Endodermal cell (in vitro differentiated cells): ENCODE data around the gene RRP9. TPM values are rescaled to one million over a fixed set of nuclear protein-coding genes. Genes with fewer than 3 reads are reported as not detected.

Source experiments
- DNase-seq: peaks from one replicate; pipeline ENCODE4 v3.0.0-alpha.2; 2017
- H3K27ac ChIP-seq: 2 replicates; pipeline ENCODE4 v1.5.1; 2013; ENCODE audit warnings: mild to moderate bottlenecking, low read depth, low read length, moderate library complexity
- H3K27me3 ChIP-seq: 2 replicates; pipeline ENCODE4 v1.6.1; 2013; ENCODE audit warnings: mild to moderate bottlenecking, low read length, moderate library complexity; ENCODE audit not compliant: insufficient read depth, control insufficient read depth, poor library complexity, severe bottlenecking
- H3K36me3 ChIP-seq: 2 replicates; pipeline ENCODE4 v1.7.0; 2013; ENCODE audit warnings: mild to moderate bottlenecking, low read length, moderate library complexity; ENCODE audit not compliant: control insufficient read depth, insufficient read depth
- H3K4me1 ChIP-seq: one replicate; pipeline ENCODE4 v1.7.0; 2013; ENCODE audit warnings: low read length; ENCODE audit not compliant: control insufficient read depth, insufficient read depth
- H3K4me3 ChIP-seq: 2 replicates; pipeline ENCODE4 v1.5.1; 2013; ENCODE audit warnings: mild to moderate bottlenecking, low read length, moderate library complexity
- H3K9ac ChIP-seq: 2 replicates; pipeline ENCODE4 v1.6.1; 2013; ENCODE audit warnings: mild to moderate bottlenecking, low read length, moderate library complexity; ENCODE audit not compliant: poor library complexity, severe bottlenecking; ENCODE audit errors: extremely low read depth
- H3K9me3 ChIP-seq: 2 replicates; pipeline ENCODE4 v1.6.1; 2013; ENCODE audit warnings: mild to moderate bottlenecking, low read length, moderate library complexity; ENCODE audit not compliant: control insufficient read depth
- H3K27ac Mint-ChIP-seq: 2 replicates; pipeline ENCODE4 v1.8.0; 2020; ENCODE audit warnings: mixed read lengths
- H3K27me3 Mint-ChIP-seq: 2 replicates; pipeline ENCODE4 v1.8.0; 2021; ENCODE audit warnings: mild to moderate bottlenecking, mixed read lengths; ENCODE audit not compliant: insufficient read depth
- H3K36me3 Mint-ChIP-seq: 2 replicates; pipeline ENCODE4 v1.8.0; 2020; ENCODE audit warnings: low read depth, mixed read lengths
- H3K4me1 Mint-ChIP-seq: 2 replicates; pipeline ENCODE4 v1.8.0; 2020; ENCODE audit warnings: mixed read lengths
- H3K4me3 Mint-ChIP-seq: 2 replicates; pipeline ENCODE4 v1.8.0; 2020; ENCODE audit warnings: mild to moderate bottlenecking, moderate library complexity, mixed read lengths
- H3K9me3 Mint-ChIP-seq: 2 replicates; pipeline ENCODE4 v1.8.0; 2020; ENCODE audit warnings: mild to moderate bottlenecking, mixed read lengths
- WGBS, 2 experiments: methylation state at CpG; one replicate each; pipeline versions ENCODE4 v1.1.5 to v1.1.7; 2013; ENCODE audit warnings: missing lambda C conversion rate in 2 of 2, mixed read lengths in 1 of 2; ENCODE audit not compliant: insufficient coverage in 1 of 2, insufficient read length in 1 of 2; 5-methylcytosine and 5-hydroxymethylcytosine counted together
- total RNA-seq, 2 donors: library from RNA; stranded (reverse); fragmentation: NEBNext Ultra II Directional in 1 of 2; extraction: Animal tissue kit (Norgen Biotek cat#: 25700) in 1 of 2; gene quantifications; 2 replicates in 1 of 2; 3 replicates in 1 of 2; pipeline ENCODE4 v1.2.1, GENCODE V29; 2021
- TF ChIP-seq, protein P1 (sequence below): fragments of 200-600 bp; sonication (generic); conservative IDR thresholded peaks from 2 replicates; pipeline ENCODE4 v1.5.0; 2021; ENCODE audit warnings: antibody characterized with exemption, mild to moderate bottlenecking

The RRP9 gene
- total RNA-seq, 2 donors from 2014 or later: 38.6 to 89.3 TPM

DNA sequence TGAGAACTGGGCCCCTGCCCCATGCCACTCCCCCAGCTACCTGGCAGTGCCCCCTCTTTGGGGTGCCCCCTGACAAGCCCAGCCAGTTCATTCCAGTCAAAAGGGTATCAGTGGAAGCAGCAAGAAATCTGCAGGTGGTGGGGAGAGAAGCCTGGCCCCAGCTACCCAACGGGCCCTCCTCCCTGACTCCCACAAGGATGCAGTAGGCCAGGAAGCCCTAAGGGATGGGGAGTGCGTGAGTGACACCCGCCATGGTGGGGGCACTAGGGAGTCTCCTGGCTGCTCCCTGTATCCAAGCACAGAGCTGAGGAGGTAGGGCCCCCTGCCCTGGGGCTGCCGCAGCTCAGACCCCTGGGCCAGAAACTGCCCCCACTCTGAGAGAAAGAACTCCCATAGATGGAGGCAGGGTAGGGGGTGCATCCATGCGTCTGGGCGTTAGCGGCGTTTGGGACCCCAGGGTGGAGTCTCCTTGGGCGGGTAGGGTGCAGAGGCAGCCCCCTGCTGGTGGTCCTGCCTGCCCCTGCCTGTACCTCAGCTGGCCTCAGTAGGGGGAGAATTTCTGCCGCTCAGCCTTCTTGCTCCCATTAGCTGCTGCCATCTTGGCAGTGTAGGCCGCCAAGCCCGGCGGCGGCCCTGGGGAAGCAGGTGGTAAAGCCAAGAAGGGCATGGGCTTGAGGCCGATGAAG lies 16.0 kb upstream of the RRP9 start:
- Histone ChIP-seq H3K9ac (no peak overlapping the region), H3K27me3 (peaks cover 24% of the 10 kb centered on the region), H3K9me3 (no peaks in the 10 kb centered on the region), H3K27ac (no peak overlapping the region), H3K4me3 (no peak overlapping the region), H3K36me3 (peaks cover 51% of the 10 kb centered on the region), H3K4me1 (peaks cover 7% of the 10 kb centered on the region)
- Mint-ChIP-seq H3K9me3 (no peaks in the 10 kb centered on the region), H3K4me3 (no peak overlapping the region), H3K27me3 (peaks cover 34% of the 10 kb centered on the region), H3K27ac (no peak overlapping the region), H3K4me1 (peaks cover 9% of the 10 kb centered on the region), H3K36me3 (peaks cover 13% of the 10 kb centered on the region)
- DNase-seq: no peak
- 92 to 94% methylated on average over 11 to 15 of the region's 15 CpGs for WGBS, 2 experiments
- TF ChIP-seq, protein P1, sequence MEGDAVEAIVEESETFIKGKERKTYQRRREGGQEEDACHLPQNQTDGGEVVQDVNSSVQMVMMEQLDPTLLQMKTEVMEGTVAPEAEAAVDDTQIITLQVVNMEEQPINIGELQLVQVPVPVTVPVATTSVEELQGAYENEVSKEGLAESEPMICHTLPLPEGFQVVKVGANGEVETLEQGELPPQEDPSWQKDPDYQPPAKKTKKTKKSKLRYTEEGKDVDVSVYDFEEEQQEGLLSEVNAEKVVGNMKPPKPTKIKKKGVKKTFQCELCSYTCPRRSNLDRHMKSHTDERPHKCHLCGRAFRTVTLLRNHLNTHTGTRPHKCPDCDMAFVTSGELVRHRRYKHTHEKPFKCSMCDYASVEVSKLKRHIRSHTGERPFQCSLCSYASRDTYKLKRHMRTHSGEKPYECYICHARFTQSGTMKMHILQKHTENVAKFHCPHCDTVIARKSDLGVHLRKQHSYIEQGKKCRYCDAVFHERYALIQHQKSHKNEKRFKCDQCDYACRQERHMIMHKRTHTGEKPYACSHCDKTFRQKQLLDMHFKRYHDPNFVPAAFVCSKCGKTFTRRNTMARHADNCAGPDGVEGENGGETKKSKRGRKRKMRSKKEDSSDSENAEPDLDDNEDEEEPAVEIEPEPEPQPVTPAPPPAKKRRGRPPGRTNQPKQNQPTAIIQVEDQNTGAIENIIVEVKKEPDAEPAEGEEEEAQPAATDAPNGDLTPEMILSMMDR: peak; percentile 34

GRCh38 chr3:51955893-51956770 lies 14.4 kb upstream of the RRP9 start:
- no peak overlapping the region for H3K4me3 ChIP-seq
- Mint-ChIP-seq H3K27me3 (peaks cover 47% of the 10 kb centered on the region), H3K36me3 (peaks cover 13% of the 10 kb centered on the region), H3K9me3 (no peaks in the 10 kb centered on the region), H3K27ac (no peak overlapping the region), H3K4me1 (peaks cover 2% of the 10 kb centered on the region), H3K4me3 (peak overlapping the region; percentile 40)
- peak; percentile 91 for DNase-seq
- no peak overlapping the region for H3K9ac ChIP-seq
- no peak overlapping the region for H3K27ac ChIP-seq
- 18 to 22% methylated on average over 52 to 97 of the region's 97 CpGs for WGBS, 2 experiments
- peaks cover 27% of the 10 kb centered on the region for H3K27me3 ChIP-seq
- TF ChIP-seq, protein P1: peak; percentile 78
- H3K36me3 ChIP-seq: peaks cover 42% of the 10 kb centered on the region
- no peaks in the 10 kb centered on the region for H3K9me3 ChIP-seq
- no peaks in the 10 kb centered on the region for H3K4me1 ChIP-seq

DNA sequence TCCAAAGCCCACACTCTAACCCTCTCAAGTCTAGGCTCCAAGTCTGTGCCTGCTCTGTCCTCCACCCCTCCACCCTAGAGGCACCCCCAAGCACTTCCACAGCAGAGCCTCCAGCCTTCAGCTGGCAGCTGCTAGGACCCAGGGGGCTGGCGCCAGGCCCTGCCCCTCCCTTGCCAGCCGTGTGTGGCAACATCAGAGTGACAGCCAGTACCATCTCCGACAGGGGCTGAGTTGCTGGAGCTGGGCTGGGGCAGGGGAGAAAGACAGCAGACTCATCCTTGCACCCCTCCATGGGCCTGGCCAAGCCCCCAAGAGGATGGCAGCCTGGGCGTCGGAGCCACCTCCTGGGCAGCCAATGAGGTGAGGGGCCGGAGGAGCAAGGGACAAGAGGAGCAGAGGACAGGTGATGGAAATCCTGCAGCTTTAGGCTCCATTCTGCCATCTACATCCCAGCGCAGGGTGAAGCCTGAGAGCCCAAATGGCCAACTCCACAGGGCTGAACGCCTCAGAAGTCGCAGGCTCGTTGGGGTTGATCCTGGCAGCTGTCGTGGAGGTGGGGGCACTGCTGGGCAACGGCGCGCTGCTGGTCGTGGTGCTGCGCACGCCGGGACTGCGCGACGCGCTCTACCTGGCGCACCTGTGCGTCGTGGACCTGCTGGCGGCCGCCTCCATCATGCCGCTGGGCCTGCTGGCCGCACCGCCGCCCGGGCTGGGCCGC lies 13.6 kb upstream of the RRP9 start, which contains the start of gene GPR62:
TSS of gene GPR62 (plus strand) at position 207 of the 718 bp plus-strand sequence. CDS start at position 479, 272 bp downstream.
- peaks cover 11% of the 10 kb centered on the region for H3K36me3 Mint-ChIP-seq
- TF ChIP-seq, protein P1: no peak
- Histone ChIP-seq H3K4me3 (no peak within 1 kb of the TSS), H3K4me1 (no peaks in the 10 kb centered on the region), H3K27me3 (peaks cover 35% of the 10 kb centered on the region), H3K9me3 (no peaks in the 10 kb centered on the region), H3K9ac (no peak within 1 kb of the TSS), H3K36me3 (peaks cover 35% of the 10 kb centered on the region), H3K27ac (no peak within 1 kb of the TSS)
- H3K4me1 Mint-ChIP-seq: peaks cover 2% of the 10 kb centered on the region
- 40 to 49% methylated on average over 19 to 33 of the region's 33 CpGs for WGBS, 2 experiments
- peak within 1 kb of the TSS; percentile 40 for H3K4me3 Mint-ChIP-seq
- no peaks in the 10 kb centered on the region for H3K9me3 Mint-ChIP-seq
- peaks cover 55% of the 10 kb centered on the region for H3K27me3 Mint-ChIP-seq
- H3K27ac Mint-ChIP-seq: no peak within 1 kb of the TSS
- DNase-seq: no peak
